ENCODE results near the gene AMOTL1.
"Not testable (repeated sequence)": the region's sequence is repeated elsewhere in the genome, so short reads cannot be mapped to it uniquely, and the experiment has no call there.

Gene AMOTL1

GRCh38 chr11:94791216-94791889, 23.2 kb downstream of the AMOTL1 start:
- DNase-seq (ENCODE audit: low read depth in 2 of 2, low spot score in 1 of 2) = no peak

GRCh38 chr11:94791942-94792341, 23.8 kb downstream of the AMOTL1 start:
- DNase-seq (ENCODE audit: low read depth in 2 of 2, low spot score in 1 of 2) = not testable (repeated sequence)

DNA sequence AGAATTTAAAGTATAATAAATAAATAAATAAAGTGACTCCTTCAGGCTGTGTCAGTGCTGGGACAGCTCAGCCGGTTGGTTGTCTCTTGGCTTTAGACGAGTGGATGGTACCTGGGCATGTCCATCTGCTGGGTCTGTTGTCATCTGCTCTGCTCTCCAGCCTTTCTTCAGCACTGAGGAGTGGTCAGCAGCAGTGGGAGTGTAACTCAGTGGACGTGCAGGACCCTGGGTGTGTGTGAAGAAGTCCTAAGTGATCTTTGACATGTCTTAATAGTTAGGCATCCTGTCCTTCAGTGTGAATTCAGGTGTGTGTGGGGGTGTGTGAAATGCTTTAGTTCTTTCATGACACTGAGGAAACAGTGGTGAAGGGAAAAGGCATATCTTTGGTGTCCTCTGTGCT, 24.3 kb downstream of the AMOTL1 start:
- DNase-seq (ENCODE audit: low read depth in 2 of 2, low spot score in 1 of 2) = no peak

DNA sequence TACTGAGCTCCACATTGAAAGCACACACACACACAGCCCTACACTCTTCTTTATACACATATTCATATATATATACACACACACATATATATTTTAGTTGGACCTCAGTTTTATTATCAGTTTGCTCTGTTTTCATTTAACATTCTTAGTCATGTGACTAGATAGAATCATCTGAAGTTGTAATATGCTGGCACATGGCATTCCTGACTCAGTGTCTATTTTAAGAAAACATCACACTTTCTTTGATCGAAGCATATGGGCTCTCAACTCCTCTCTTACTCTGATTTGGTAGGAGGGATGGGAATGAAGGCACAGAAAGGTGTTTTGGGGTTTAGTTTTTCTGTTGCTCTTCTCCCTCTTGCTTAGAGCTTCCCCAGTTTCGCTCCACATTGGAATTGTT, 24.8 kb downstream of the AMOTL1 start:
- no peak for DNase-seq (ENCODE audit: low read depth in 2 of 2, low spot score in 1 of 2)

DNA sequence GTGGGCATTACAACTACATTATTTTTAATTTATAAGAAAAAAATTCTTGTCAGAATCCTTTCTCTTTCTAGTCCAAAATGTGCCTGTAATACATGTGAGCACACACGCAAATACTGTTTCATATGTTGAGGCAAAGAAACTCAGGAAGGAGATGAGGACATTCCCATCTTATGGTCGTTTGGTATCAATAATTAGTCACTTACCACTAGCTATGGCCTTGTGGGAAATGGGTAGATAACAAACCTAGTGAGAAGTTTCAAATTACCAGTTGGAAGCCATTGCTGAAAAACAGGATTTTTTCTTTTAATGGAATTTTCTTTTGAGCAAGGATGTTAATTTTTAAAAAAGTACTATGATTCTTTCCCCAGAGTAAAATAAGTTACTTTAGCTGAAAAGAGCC, 25.7 kb downstream of the AMOTL1 start:
- no peak for DNase-seq (ENCODE audit: low read depth in 2 of 2, low spot score in 1 of 2)

GRCh38 chr11:94794287-94795168, 26.4 kb downstream of the AMOTL1 start:
- DNase-seq (ENCODE audit: low read depth in 2 of 2, low spot score in 1 of 2) = no peak

- DNase-seq (ENCODE audit: low read depth in 2 of 2, low spot score in 1 of 2) = no peak
These were observed 27.5 kb downstream of the AMOTL1 start for GRCh38 chr11:94795476-94796189.

GRCh38 chr11:94796190-94796580, 28.0 kb downstream of the AMOTL1 start:
- no peak for DNase-seq (ENCODE audit: low read depth in 2 of 2, low spot score in 1 of 2)

DNA sequence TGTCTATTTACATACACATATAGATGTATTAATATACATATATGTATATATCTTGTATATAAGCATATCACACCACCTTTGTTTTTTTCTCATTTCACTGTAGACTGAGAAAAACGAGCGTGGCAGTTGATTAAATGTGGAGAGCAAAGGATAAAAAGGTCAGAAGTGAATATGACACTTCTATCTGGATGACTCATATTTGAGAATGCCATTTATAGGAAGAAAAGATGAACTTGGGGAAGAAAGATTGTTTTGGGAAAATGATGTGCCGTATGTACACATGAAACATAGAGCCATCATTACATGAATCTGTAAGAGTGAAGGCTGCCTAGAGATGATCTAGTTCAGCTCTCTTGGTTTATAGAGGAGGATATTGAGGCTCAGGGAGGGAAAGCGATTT, 28.7 kb downstream of the AMOTL1 start:
- DNase-seq (ENCODE audit: low read depth in 2 of 2, low spot score in 1 of 2) = no peak

DNA sequence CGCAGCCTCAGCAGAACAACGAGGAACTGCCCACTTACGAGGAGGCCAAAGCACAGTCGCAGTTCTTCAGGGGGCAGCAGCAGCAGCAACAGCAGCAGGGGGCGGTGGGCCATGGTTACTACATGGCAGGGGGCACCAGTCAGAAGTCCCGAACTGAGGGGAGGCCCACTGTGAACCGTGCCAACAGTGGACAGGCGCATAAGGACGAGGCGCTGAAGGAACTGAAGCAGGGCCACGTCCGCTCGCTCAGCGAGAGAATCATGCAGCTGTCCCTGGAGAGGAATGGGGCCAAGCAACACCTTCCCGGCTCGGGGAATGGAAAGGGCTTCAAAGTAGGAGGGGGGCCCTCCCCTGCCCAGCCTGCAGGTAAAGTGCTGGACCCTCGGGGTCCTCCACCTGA, 31.6 kb downstream of the AMOTL1 start:
- DNase-seq (ENCODE audit: low read depth in 2 of 2, low spot score in 1 of 2) = no peak

GRCh38 chr11:94800414-94800813, 32.3 kb downstream of the AMOTL1 start:
- DNase-seq (ENCODE audit: low read depth in 2 of 2, low spot score in 1 of 2) = no peak

DNA sequence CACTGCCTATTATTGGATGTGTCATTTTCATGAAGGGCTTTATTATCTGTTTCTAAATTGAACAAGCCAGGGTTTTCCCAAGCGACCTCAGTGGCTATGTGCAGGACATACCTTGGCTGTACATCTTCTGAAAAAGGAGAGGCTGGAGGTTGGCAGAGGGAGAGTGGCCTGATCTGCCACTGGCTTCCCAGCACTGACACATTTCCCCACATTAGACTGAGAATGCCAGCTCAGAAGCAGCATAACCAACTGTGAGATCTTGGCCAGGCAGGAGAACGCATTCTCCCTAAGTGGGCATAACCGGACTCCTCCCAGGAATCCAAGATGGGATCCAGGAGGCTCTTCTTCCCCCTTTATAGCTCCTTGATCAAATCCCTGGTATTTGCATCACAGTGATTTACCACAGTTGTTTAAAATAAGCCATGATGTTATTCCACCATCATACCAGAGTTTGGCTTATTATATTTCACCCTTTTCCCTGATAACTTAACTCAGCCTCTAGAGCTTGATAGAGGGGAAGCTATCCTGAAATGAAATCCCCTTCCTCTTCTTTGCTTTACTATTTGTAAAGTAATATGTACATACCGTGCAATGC, 33.8 kb downstream of the AMOTL1 start:
- DNase-seq (ENCODE audit: low read depth in 2 of 2, low spot score in 1 of 2) = no peak

DNA sequence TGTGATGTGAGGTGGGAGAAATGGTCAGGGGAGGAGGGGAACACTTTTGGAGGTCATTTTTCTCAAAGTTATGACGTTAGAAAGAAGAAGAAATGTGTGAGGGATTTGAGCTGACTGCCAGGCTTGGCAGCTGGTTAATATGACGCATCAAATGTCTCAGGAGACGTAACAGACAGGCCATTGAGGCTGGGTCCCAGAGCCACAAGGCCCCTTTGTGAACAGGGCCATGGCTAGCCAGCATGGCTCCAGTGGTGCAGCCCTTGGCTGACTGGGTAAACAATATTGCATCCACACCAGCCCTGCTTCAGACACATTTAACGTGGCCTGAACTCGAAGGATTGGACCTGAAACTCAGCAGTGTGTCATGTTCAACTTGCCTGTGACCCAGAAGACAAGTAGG, 34.3 kb downstream of the AMOTL1 start:
- DNase-seq (ENCODE audit: low read depth in 2 of 2, low spot score in 1 of 2) = no peak

DNA sequence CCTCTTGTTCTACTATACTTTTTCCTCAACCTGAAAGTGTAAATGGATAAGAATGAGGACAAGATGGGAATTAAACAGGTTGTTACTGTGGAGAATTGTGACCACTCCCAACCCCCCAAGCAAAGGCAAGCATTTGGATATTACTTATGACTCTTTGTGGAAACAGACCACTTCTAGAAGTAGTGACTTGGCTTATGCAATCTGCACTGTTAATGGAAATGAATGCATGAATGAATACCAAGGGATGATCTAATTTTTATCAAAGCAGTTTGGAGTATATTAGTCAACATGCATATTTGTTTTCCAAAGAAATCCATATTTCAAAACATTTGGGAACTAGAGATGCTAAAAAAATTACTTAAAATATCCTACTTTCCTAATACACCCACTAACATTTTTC, 35.3 kb downstream of the AMOTL1 start:
- DNase-seq (ENCODE audit: low read depth in 2 of 2, low spot score in 1 of 2) = no peak

DNA sequence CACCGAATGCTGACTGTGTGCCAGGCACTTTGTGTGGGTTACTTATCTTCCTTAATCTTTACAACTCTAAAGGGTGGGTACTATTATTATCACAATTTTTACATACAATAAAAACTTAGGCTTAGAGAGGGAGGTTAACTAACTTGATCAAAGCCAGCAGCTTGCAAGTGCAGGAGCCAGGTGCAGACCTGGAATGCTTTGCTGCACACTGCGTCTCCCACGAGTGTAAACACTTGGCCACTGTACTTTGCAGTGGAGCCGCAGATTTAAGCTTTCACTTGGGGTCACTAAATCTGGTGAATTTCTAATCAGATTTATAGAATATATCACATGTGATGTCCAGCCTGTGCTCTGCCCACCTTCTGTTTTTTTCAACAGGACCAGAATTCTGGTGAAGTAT, 36.7 kb downstream of the AMOTL1 start:
- DNase-seq (ENCODE audit: low read depth in 2 of 2, low spot score in 1 of 2) = no peak

GRCh38 chr11:94806014-94806413, 37.9 kb downstream of the AMOTL1 start:
- no peak for DNase-seq (ENCODE audit: low read depth in 2 of 2, low spot score in 1 of 2)

- DNase-seq (ENCODE audit: low read depth in 2 of 2, low spot score in 1 of 2) = no peak
These were observed 38.3 kb downstream of the AMOTL1 start for GRCh38 chr11:94806419-94806818.

DNA sequence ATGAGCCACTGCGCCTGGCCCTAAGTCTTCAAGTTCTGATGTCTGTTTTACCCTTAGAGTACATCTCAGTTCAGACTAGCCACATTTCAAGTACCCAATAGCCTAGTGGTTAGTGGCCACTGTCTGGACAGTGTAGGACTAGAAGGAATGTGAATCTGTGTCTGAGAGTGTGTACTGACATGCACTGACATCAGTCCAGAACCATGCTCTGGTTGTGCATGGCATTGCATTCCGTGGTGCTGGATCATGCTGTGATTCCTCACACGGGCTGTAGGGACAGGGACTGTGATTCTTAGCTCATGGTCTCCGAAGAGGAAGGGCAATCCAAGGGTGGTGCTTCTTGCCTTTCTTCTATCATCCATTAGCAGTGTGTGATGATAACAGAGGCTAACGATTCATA, 41.1 kb downstream of the AMOTL1 start:
- DNase-seq (ENCODE audit: low read depth in 2 of 2, low spot score in 1 of 2) = no peak

- DNase-seq (ENCODE audit: low read depth in 2 of 2, low spot score in 1 of 2) = not testable (repeated sequence)
These were observed 44.9 kb downstream of the AMOTL1 start for GRCh38 chr11:94812724-94813720.

GRCh38 chr11:94814272-94814976, 46.3 kb downstream of the AMOTL1 start:
- DNase-seq (ENCODE audit: low read depth in 2 of 2, low spot score in 1 of 2) = no peak

All from stimulated activated CD8-positive, alpha-beta memory T cell treated with anti-CD3 and anti-CD28 coated beads, Interleukin-4, amount 100 ng/mL, for 4 hours (primary cell).